GM19468 (cell line): ENCODE data around the gene SPOP.
"Not testable (repeated sequence)": the region's sequence is repeated elsewhere in the genome, so short reads cannot be mapped to it uniquely, and the experiment has no call there.

ENCODE experiments used
- ATAC-seq: cut with Tn5 transposase; IDR thresholded peaks from one replicate; pipeline ENCODE4 v1.9.1; 2021; ENCODE audit warnings: mild to moderate bottlenecking, moderate library complexity, moderate number of reproducible peaks; ENCODE audit not compliant: unreplicated experiment; ENCODE audit errors: extremely low read depth

The SPOP gene

GRCh38 chr17:49576088-49576916, 101.6 kb downstream of the SPOP start:
- ATAC-seq: no peak

DNA sequence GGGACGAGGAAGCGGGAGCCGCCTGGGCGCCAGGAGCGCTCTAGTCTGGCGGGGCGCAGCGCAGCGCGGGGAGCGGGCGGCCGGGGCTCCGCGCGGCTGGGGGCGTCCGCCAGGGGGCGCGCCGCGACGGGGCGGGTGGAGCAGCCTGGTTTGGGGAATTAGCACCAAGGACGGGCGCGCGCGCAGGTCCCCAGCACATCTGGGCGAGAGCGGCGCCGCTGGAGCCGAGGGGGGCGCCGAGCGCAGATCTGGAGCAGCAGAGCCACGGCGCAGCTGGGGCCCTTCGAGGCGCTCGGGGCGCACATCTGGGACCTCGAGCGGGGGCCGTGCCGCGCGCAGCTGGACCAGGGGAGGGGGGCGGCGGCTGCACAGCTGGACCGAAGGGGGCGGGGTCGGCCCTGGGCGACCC, 102.2 kb downstream of the SPOP start, which contains the start of gene NXPH3:
Gene NXPH3 (plus strand): TSS at position 193 of the 409 bp plus-strand sequence. CDS start 349 bp downstream, outside the sequence.
- ATAC-seq: no peak

DNA sequence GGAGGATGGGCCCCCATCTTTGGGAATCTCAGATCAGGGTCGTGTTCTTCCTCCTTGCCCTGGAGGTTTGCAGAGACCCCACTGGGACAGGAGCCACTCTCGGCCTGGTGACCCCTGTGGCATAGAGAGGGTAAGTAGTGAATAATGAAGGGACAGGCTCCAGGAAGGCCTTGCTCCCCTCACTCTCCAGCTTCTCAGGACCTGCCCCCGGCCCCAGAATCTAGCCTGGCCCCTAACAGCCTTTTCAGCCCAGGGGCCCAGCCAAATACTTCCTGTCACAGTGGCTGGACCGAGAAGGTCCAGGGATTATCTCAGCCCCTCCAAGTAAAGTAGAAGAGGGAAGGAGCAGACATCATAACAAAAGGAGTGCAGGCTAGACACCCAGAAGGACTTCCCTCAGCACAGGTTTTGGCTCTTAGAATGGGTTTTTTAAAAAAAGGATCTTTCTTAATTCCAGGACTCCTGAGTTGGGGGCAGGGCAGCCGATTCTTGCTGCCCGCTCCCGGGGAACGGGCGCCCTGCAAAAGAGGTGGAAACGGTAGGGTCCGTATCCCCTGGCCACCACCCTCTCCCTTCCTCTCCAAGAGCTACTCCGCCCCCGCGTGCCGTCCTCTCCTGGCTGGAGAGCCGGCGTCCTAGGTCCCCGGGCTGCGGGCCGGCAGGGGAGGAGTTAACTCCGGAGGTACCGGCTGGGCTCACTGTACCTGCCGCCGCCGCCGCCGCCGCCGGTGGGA, 102.8 kb downstream of the SPOP start:
- ATAC-seq: no peak

DNA sequence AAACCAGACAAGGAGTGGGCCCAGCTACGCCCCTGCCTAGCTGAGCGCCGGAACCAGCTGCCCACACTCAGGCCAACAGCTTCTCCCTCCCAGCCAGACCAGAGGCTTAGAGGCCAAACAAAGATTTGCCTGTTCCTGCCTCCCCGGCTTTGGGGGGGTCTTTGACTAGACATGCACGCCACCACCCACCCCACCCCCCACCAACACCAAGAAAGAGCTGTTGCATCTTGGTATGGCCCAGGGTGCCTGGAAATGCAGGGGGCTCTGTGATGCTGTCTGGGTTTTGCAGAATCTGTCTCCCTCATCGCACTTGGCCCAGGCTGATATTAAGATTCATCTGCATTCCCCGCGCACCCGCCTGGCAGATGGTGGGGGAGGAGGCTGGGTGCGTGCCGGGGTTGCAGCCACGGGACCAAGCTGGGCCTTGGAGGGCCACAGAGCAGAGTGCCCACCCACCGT, 103.5 kb downstream of the SPOP start:
- no peak for ATAC-seq

DNA sequence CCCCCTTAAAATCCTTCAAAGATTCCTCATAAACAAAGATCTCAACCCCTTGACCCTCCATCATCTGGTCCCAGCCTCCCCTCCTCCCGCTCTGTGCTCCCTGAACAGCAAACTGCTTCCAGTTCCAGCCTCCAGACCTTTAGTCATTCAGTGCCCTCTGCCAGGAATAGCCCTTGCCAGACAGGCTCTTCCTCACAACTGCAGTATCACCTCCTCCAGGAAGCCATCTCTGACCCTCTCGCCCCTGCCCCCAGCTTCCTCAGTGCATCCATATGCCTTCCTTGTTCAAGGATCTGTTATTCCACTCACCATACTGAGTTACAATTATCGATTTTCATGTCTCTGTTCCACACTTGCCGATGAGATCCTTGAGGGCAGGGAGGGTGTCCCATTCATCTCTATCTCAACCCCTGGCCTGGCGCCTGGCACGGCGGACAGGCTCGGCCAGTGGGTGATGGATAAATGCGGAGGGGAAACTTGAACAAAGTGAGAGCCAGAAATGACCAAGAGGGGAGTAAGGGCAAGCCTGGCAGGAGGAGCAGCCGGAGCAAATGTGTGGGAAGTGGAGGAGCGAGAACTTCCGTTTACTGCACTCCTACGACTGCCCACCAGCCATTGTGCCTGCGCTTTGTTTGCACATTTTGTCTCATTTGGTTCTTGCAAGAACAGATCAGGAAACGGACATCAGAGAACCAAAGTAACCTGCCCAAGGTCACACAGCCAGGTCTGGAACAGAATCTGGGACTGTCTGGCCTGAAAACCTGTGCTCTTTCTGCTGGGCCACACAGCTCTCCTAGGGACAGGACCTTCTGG, 104.2 kb downstream of the SPOP start:
- no peak for ATAC-seq

GRCh38 chr17:49572806-49573420, 105.0 kb downstream of the SPOP start:
- ATAC-seq: no peak

GRCh38 chr17:49572226-49572625, 105.7 kb downstream of the SPOP start:
- ATAC-seq: no peak

DNA sequence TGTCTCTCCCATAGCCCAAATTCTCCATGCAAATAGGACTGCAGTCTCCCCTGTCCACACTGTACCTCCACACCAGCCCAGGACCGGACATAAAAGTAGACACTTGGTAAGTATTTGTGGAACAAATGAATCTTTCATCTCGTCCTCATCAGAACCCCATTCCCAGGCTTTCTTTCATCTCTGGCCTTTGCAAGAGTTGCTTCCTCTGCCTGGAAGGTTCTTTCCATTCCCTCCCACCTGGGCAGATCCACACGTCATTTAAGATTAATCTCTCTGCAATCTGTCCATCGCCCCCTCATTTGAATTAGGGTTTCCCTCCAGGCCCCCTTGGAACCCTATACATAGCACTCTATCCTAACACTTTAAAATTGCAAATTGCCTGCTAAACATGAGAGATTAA, 106.1 kb downstream of the SPOP start:
- no peak for ATAC-seq

GRCh38 chr17:49571283-49571682, 106.6 kb downstream of the SPOP start:
- ATAC-seq: no peak

GRCh38 chr17:49570540-49571242, 107.2 kb downstream of the SPOP start:
- no peak for ATAC-seq

GRCh38 chr17:49568695-49569047, 109.2 kb downstream of the SPOP start:
- ATAC-seq: not testable (repeated sequence)

GRCh38 chr17:49567871-49568694, 109.8 kb downstream of the SPOP start:
- no peak for ATAC-seq

DNA sequence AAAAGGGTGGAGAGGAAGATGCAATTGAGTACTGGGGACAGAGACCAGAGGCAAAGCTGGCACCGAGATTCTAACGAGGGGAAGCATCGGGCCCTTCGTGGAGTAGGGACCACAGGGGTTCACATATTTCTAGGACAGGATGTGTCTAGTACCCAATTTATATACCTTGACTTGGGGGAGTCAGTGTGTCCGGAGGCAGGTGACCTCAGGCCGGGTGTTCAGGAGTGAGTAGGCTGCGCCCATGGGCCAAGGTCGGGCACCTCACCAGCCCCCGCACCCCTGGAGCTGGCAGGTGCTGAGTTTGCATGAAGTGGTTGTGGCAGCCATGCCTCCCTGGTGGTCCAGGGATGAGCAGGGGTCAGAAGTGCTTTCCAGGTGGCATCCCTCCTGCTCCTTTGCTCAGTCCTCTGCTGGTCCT, 110.8 kb downstream of the SPOP start:
- ATAC-seq: no peak

GRCh38 chr17:49566668-49567071, 111.2 kb downstream of the SPOP start:
- ATAC-seq: no peak

DNA sequence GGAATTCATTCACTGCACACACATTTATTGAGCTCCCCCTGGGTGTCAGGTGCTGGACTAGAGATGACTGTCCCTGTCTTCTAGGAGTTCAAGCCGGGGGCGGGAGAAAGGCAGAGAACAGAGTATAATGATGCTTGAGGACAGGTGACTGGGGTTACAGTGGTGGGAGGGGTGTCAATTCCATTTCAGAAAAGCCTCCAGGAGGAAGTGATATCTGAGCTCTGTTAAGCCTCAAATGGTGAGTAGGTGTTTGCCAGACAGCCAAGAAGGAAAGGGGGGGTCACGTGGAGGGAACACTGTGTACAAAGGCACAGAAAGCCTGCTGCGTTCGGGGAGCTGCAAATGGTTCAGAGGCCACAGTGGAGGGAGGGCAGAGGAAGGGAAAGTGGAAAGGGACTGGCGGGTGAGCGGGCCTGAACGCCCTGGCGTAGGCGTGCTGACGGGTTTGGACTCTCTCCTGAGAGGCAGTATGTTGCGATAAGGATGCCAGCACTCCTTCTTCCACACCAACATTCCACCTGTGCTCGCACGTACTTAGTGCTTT, 111.9 kb downstream of the SPOP start:
- no peak for ATAC-seq

DNA sequence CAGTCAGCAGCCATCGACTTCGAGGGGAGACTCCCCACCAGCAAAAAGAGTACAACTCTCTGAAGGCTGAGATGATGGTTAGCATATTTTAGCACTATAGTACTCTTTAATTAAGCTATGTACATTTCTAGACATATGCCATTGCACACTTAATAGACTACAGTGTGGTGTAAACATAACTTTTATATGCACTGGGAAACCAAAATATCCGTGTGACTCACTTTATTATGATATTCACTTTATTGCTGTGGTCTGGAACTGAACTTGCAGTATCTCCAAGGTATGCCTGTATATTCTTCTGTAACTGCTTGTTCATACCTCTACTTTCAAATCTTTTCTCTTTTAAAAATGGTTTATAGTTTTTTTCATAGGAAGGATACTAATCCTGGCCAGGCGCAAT, 113.3 kb downstream of the SPOP start:
- no peak for ATAC-seq

GRCh38 chr17:49557312-49558024, 120.4 kb downstream of the SPOP start:
- ATAC-seq: no peak
